ENCODE results near the gene PTRH2.
A peak's percentile ranks its signal among the peaks of the same experiment; 100 is the strongest.

Gene PTRH2

DNA sequence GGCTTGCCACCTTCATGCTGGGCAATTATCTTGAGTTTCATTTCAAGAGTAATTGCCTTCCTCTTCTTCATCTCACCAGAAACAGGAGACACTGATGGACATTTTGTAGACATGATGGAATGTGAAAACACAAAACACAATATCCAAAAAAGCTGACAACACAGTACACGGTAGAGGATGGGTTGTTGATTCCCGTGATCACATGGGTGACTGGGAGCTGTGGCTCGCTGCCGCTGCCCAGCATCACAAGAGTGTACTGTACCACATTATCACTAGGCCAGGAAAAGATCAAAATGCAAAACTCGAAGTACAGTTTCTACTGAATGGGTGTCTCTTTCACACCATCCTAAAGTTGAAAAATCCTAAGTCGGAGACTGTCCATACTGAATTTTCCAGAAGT is 7.4 kb downstream of the PTRH2 start:
- H2AFZ ChIP-seq (ENCODE audit: low read depth, low read length): no peak overlapping the region
- no peak overlapping the region for H3K4me3 ChIP-seq (ENCODE audit: low read depth in 1 of 2, low read length in 2 of 2)
- TF ChIP-seq, protein P1, sequence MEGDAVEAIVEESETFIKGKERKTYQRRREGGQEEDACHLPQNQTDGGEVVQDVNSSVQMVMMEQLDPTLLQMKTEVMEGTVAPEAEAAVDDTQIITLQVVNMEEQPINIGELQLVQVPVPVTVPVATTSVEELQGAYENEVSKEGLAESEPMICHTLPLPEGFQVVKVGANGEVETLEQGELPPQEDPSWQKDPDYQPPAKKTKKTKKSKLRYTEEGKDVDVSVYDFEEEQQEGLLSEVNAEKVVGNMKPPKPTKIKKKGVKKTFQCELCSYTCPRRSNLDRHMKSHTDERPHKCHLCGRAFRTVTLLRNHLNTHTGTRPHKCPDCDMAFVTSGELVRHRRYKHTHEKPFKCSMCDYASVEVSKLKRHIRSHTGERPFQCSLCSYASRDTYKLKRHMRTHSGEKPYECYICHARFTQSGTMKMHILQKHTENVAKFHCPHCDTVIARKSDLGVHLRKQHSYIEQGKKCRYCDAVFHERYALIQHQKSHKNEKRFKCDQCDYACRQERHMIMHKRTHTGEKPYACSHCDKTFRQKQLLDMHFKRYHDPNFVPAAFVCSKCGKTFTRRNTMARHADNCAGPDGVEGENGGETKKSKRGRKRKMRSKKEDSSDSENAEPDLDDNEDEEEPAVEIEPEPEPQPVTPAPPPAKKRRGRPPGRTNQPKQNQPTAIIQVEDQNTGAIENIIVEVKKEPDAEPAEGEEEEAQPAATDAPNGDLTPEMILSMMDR (IDR thresholded peaks at IDR 0.05; ENCODE audit: borderline replicate concordance, extremely low read depth, low read length, poor library complexity, severe bottlenecking): no peak
- no peak for TF ChIP-seq EZH2 (IDR thresholded peaks at IDR 0.05; ENCODE audit: borderline replicate concordance, low read depth, low read length, severe bottlenecking)
- H3K27ac ChIP-seq (ENCODE audit: low read length): no peak overlapping the region
- H3K79me2 ChIP-seq (ENCODE audit: insufficient read depth, low read length): peaks cover 100% of the 10 kb centered on the region
- H3K4me2 ChIP-seq (ENCODE audit: insufficient read depth, low read length): no peak overlapping the region
- no peak overlapping the region for H3K9ac ChIP-seq (ENCODE audit: low read depth, low read length)
- H3K36me3 ChIP-seq (ENCODE audit: insufficient read depth, low read length): peaks cover 70% of the 10 kb centered on the region
- H3K9me3 ChIP-seq (ENCODE audit: insufficient read depth, low read length, severe bottlenecking): no peaks in the 10 kb centered on the region
- no peaks in the 10 kb centered on the region for H3K27me3 ChIP-seq (ENCODE audit: insufficient read depth, low read length, poor library complexity)
- H3K4me1 ChIP-seq (ENCODE audit: insufficient read depth, low read length): peaks cover 37% of the 10 kb centered on the region; the same call in 1 of the 2 replicates
- no peak for ATAC-seq (ENCODE audit: insufficient read depth, low read depth)
- no peak for DNase-seq
- peaks cover 93% of the 10 kb centered on the region for H4K20me1 ChIP-seq (ENCODE audit: insufficient read depth, low read length)

DNA sequence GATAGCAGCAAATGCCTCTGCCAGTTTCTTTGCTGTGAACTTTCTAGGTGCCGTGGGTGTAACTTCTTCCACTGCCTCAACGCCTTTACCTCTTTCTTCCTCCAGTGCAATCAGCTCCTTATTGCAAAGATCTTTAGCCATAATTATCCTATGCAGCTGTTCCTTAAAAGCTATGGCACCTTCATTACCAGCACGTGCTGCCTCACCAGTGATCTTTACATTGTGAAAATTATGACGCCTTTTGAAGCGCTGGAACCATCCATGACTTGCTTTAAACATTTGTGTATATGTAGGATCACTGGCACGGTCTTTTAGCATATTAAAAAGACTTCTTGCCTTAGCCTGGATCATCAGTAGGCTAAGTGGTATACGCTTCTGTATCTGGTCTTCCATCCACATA is 8.0 kb downstream of the PTRH2 start:
- peaks cover 90% of the 10 kb centered on the region for H4K20me1 ChIP-seq (ENCODE audit: insufficient read depth, low read length)
- no peaks in the 10 kb centered on the region for H3K9me3 ChIP-seq (ENCODE audit: insufficient read depth, low read length, severe bottlenecking)

DNA sequence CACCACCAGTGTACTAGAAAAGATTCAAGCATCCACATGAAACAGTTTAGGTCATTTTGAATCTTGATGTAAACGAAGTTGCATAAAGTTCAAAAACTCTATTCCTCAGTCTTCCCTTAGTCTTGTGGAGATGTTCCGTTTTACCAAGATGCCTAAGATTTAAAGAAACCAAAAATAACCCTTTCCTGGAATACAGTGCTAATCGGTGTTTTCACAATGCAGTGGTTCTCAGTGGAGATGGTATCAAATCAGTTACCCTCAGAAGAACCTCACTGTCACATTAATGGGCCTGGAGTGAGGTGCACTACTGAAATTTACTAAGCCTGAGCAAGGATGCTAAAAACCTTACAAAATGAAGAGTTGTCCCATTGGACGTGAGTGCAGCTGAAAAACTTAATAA is 9.1 kb downstream of the PTRH2 start:
- H3K27me3 ChIP-seq (ENCODE audit: insufficient read depth, low read length, poor library complexity): no peaks in the 10 kb centered on the region
- TF ChIP-seq EZH2 (IDR thresholded peaks at IDR 0.05; ENCODE audit: borderline replicate concordance, low read depth, low read length, severe bottlenecking): no peak
- TF ChIP-seq, protein P1 (IDR thresholded peaks at IDR 0.05; ENCODE audit: borderline replicate concordance, extremely low read depth, low read length, poor library complexity, severe bottlenecking): no peak
- no peak for ATAC-seq (ENCODE audit: insufficient read depth, low read depth)
- H3K9me3 ChIP-seq (ENCODE audit: insufficient read depth, low read length, severe bottlenecking): no peaks in the 10 kb centered on the region
- no peak overlapping the region for H3K4me3 ChIP-seq (ENCODE audit: low read depth in 1 of 2, low read length in 2 of 2)
- H3K27ac ChIP-seq (ENCODE audit: low read length): no peak overlapping the region
- H3K4me2 ChIP-seq (ENCODE audit: insufficient read depth, low read length): peak overlapping the region; percentile 20; the same call in 1 of the 2 replicates
- peaks cover 100% of the 10 kb centered on the region for H3K79me2 ChIP-seq (ENCODE audit: insufficient read depth, low read length)
- H2AFZ ChIP-seq (ENCODE audit: low read depth, low read length): no peak overlapping the region
- no peak for DNase-seq
- peaks cover 81% of the 10 kb centered on the region for H3K36me3 ChIP-seq (ENCODE audit: insufficient read depth, low read length)
- no peak overlapping the region for H3K9ac ChIP-seq (ENCODE audit: low read depth, low read length)
- peaks cover 89% of the 10 kb centered on the region for H4K20me1 ChIP-seq (ENCODE audit: insufficient read depth, low read length)
- peaks cover 24% of the 10 kb centered on the region; the same call in 1 of the 2 replicates for H3K4me1 ChIP-seq (ENCODE audit: insufficient read depth, low read length)

More for the DNA sequence above, 8.0 kb downstream of the PTRH2 start:
- Histone ChIP-seq H3K36me3 (ENCODE audit: insufficient read depth, low read length) (peaks cover 73% of the 10 kb centered on the region), H3K79me2 (ENCODE audit: insufficient read depth, low read length) (peaks cover 100% of the 10 kb centered on the region), H3K27ac (ENCODE audit: low read length) (no peak overlapping the region), H3K4me1 (ENCODE audit: insufficient read depth, low read length) (peaks cover 31% of the 10 kb centered on the region; the same call in 1 of the 2 replicates), H3K9ac (ENCODE audit: low read depth, low read length) (no peak overlapping the region), H3K4me3 (ENCODE audit: low read depth in 1 of 2, low read length in 2 of 2) (no peak overlapping the region), H3K4me2 (ENCODE audit: insufficient read depth, low read length) (peak overlapping the region; percentile 20; the same call in 1 of the 2 replicates), H3K27me3 (ENCODE audit: insufficient read depth, low read length, poor library complexity) (no peaks in the 10 kb centered on the region), H2AFZ (ENCODE audit: low read depth, low read length) (no peak overlapping the region)
- TF ChIP-seq, protein P1 (IDR thresholded peaks at IDR 0.05; ENCODE audit: borderline replicate concordance, extremely low read depth, low read length, poor library complexity, severe bottlenecking): no peak
- TF ChIP-seq EZH2 (IDR thresholded peaks at IDR 0.05; ENCODE audit: borderline replicate concordance, low read depth, low read length, severe bottlenecking): no peak
- ATAC-seq (ENCODE audit: insufficient read depth, low read depth) (no peak), DNase-seq (no peak)

Data from DND-41 (cell line).